Stimulated activated CD4-positive, alpha-beta T cell treated with anti-CD3 and anti-CD28 coated beads, Interleukin-2, amount 100 ng/mL, for 4 hours (primary cell): ENCODE data around the gene BNIP3.

Experiments used
- DNase-seq: peaks from one replicate; pipeline ENCODE4 v3.0.0-alpha.2; 2020; ENCODE audit warnings: low read depth

The BNIP3 gene

DNA sequence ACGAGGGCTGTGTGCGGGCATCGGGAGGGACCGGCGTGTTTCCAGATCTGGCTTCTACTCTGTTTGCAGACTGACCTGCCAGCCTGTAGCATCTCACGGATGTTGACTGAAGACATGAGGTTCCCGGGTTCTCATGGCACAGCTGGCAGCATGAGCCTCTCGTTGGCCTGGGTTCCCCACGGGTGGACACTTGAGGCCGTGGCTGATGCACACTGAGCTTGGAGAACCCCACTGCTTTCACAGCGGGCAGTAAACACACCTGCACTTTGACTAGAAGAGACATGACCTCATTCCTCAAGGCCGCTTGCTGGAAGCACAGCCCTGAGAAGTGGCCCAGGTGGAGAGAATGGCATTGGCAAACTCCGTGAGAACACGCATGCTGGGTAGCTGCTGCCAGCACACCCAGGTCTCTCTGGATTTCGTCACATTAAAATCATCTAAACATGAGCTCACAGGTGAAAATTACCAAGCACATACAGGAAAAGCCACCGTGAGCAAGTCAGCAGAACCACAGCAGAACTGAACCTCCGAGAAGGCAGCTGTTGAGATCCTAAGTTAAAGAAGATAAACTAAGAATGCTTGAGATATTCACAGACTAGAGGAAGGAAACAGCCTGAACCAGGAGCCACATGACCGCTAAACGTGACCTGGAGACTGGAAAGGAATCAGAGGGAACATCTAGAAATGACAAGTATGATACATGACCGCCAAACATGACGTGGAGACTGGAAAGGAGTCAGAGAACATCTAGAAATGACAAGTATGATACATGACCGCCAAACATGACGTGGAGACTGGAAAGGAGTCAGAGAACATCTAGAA is 32.5 kb downstream of the BNIP3 start:
- no peak for DNase-seq

DNA sequence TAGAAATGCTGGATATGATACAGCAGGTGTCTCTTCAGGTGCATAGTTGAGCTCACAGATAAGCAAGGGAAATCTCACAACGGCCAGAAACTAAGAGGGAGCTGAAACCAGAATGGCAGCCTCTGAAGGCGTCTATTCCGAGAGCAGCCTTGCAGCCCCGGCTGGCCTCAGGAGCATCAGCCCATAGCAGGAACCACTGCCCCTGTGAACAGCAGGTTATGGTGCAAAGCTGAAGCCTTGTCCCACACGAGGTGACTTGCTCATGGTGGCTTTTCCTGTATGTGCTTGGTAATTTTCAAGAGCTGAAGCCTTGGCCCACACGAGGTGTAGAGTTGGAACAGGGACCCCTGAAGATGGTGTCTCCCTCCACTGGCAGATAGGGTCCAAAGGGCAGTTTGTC is 33.2 kb downstream of the BNIP3 start:
- DNase-seq: no peak

DNA sequence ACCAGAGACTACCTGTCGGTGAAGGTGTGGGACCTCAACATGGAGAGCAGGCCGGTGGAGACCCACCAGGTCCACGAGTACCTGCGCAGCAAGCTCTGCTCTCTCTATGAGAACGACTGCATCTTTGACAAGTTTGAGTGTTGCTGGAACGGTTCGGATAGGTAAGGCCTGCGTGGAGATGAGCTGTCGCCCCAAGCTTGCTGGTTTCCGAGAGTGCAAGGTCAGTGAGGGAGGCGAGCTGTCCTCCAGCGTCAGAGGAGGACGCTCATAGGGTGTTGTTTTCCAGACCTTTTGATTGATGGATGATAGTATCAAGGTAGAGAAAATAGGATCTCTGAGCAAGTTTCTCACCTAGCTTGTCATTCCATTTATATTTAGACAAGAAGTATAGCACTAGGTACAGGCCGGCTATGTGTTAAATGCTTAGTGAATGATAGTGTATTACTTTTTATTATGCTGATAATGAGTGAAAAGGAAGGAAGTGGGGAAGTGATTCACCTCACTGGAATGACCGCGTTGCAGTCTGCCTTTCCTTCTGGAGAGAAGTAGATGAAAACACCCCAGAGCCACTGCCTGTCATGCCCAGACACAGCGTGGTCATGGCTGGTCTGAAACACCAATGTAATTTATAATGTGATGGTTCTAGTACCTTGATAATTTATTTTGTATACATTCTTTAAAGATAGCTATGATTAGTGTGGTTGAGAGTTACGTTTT is 33.9 kb downstream of the BNIP3 start:
- DNase-seq: no peak

DNA sequence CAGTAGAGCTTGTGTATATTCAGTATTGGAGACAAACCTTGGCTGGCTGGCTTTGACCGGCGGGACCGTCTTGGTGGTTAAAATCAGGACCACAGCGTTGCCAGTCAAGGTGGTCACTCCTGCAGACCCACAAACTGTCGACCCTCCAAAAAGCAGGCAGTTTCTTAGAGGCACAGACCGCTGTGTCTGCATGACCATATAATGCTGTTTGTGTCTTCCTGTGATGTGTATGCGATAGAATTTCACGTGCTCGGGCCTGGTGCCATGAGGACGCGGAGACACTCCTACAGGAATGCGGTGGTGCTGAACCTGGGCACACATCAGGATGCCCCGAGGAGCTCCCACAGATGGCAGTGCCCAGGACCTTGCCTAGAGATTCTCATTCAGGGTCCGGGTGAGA is 34.8 kb downstream of the BNIP3 start:
- DNase-seq: no peak

DNA sequence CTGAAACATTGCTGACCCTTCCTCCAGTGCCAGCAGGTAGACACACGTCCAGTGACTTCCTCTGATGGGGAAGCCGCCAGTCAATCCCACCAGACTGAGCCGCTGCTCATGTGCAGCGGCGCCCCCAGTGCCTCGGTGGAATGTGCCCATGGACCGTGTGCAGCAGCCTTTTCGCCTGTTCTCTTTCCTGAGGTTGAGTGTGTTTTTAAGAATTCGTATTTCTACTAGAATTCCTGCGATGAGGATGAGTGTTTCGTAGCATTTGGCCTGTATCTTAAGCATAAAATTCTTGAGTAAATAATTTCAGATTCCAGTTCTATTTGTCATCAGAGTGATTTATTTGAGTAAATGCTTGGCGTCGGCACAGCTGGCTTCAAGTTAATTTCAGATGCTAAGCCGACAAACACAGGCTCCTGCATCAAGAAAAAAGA is 35.4 kb downstream of the BNIP3 start:
- DNase-seq: no peak

DNA sequence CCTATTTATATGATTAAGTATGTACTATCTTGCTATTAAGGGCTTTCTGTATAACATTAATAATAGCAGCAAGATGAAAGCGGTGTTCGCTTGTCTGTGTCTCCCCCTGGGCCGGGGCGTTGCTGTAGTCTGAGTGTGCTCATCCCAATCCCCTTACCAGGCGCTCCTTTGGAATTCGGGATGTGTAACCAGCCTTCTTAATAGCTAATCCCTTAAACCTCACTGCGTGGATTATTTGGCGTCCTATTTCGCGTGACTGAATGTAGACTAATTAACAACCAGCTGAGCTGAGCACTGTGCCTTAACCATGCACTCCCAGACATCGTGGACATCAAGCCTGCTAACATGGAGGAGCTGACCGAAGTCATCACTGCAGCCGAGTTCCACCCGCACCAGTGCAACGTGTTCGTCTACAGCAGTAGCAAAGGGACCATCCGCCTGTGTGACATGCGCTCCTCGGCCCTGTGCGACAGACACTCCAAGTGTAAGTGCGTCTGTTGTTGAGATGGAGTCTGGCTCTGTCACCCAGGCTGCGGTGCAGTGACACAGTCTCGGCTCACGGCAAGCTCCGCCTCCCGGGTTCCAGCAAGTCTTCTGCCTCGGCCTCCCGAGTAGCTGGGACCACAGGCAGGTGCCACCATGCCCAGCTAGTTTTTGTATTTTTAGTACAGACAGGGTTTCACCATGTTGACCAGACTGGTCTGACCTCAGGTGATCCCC is 36.6 kb downstream of the BNIP3 start:
- no peak for DNase-seq

DNA sequence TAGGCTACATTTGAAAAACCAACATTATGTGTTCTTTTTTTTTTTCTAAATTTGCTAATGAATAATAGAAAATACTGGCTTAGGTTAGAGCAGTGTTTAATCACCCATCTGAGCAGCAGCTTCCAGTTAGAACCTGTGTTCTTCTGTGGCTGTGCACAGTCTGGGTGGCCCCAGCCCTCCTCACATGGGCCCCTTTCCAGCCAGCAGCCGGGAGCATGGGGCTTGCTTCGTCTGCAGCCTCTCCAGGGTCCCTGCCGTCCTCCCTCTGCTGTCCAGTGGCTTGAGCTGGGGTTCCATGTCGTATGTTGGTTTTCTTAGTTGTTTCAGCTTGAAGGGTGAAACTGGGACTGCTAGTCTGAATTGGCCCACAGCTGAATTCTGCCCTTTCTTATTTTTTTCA is 37.3 kb downstream of the BNIP3 start:
- DNase-seq: no peak

DNA sequence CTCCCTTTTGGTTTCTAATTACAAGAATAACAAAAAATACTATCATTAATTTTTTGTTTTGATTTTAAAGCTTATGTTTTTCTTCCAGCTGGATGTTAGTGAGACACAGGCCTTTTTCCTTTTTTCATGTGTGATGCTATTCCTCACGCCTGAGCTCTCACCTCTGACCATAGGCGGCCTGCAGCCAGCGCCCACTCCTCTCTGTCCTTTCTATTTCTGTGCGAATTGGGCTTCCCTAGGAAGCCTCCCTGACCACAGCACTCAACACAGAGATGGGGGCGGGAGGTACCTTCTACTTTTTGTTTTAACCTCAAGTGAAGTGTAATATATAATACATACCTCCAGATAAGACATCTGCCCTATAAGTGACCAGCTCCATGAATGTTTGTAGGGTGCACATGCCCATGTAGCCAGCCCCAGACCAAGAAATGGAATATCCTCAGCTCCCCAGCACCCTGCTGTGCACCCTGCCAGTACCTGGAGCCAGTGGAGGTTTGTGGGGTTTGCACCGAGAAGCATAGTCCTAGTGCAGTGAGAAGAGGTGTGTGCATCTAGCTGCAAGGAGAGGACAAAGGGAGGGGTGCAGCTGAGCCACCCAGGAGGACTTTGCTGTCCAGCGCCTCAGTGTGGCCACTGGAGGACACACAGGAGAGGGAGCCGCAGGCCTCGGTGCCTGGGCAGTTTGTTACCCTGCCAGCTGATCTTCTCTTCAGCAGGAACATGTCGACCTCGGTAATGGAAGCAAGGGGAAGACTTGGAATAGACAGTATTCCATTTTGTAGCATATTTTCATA is 38.5 kb downstream of the BNIP3 start:
- no peak for DNase-seq

DNA sequence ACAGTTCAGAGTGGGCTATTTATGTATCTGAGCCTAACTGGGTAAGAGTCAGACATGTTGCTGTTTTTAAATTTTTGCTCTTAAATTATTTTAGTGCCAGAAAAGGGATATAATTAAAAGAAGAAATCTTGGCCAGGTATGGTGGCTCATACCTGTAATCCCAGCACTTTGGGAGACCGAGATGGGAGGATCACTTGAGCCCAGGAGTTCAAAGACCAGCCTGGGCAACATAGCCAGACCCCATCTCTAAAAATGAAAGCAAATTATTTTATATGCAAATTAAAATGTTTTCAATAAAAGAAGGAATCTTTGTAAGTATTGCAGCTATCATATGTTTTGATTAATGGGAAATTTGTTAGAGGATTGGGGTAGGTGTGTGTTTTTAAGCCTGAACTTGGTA is 39.3 kb downstream of the BNIP3 start:
- no peak for DNase-seq

DNA sequence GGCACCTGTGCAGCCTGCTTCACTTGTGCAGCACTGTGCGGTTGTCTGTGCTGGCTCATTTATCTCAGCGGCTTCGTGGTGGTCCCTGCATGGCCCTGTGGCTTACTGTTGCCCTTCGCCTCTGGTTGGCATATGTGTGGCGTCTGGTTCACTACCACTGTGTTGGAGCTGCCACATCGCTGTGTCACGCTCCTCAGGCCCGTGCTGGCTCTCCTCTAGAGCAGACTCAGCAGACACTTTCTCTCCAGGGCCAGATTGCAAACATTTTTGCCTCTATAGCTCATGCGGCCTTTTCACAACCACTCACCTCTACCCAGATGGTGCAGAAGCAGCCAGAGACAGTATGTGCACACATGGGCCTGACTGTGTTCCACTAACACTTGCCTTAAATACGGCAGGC is 43.0 kb downstream of the BNIP3 start:
- no peak for DNase-seq

DNA sequence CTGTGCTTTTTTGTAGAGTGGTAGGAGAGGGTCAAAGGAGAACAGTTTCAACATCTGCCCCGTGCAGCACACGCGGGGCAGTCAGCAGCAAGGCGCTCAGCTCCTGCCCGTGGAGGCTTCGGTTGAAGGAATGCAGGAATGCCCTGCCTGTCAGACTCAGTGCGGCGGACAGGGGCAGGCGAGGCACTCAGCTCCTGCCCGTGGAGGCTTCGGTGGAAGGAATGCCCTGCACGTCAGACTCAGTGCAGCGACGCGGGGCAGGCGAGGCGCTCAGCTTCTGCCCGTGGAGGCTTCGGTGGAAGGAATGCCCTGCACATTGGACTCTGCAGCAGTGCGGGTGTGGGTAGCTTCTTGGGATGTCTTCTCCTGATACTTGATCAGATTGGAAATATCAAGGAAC is 43.9 kb downstream of the BNIP3 start:
- no peak for DNase-seq

DNA sequence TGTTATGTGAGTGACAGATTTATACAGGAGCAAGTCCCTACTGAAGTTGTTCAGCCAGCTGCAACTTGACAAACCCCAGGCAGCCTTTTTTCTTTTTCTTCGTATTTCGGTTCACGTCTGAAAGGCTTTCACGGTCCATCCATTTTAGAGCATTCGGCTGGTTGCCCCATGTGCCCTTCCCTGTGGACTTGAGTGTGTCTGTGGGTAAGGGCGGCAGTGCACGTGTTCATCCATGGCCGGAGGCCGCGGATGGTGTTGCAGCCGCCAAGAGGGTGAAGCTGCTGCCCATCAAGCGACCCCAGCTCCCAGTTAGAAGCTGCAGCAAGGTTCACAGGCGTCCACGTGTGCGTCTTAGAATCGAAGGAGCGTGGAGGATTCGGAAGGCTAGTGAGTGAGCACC is 45.0 kb downstream of the BNIP3 start:
- DNase-seq: no peak

DNA sequence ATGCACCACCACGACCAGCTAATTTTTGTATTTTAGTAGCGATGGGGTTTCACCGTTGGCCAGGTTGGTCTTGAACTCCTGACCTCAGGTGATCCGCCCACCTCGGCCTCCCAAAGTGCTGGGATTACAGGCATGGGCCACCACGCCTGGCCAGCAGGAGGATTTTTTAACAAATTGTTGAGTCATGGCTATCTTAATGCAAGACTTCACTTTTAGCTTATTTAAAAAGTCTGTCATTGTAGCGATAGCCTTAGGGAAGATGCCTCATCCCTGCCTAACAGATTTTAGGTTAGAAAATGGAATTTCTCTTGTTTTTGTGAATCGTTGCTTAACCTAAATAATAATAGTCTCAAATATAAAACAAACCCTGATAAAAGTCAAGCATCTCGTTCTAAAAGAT is 45.4 kb downstream of the BNIP3 start:
- no peak for DNase-seq

DNA sequence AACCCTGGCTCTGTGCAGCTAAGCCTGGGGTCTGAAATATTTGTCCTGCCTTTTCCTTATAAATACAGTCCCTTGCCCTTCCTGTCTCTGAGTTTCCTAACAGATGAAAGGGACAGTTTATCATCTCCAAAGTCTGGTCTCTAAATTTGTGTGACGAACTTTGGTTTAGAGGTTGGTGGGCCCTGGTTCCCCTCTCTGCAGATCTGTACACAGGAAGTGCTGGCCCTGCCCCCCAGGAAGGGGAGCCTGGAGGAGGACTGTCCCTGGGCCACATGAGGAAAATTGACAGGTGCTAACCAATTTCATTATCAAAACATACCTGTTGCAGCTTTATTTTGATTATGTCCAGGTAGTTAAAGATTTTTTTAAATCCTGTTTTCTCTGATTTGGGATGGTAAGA is 46.5 kb downstream of the BNIP3 start:
- no peak for DNase-seq

DNA sequence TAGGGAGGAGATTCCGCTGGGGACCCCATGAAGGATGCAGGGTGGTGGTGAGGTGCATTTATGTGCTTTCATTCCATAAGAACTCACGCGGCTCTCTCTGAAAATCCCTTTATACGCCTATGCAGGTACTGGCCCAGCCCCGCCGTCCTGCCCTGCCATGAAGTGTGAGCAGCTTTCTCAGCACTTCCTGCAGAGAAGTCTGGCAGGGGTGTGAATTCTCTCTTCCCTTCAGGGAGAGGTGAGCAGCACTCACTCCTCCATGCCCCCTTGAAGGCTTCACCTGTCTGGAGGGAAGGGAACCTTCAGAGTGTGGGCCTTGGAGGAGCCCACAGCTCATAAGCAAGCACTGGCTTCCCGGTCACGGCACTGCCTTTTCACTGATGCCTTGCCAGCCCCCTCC is 47.0 kb downstream of the BNIP3 start:
- DNase-seq: no peak

DNA sequence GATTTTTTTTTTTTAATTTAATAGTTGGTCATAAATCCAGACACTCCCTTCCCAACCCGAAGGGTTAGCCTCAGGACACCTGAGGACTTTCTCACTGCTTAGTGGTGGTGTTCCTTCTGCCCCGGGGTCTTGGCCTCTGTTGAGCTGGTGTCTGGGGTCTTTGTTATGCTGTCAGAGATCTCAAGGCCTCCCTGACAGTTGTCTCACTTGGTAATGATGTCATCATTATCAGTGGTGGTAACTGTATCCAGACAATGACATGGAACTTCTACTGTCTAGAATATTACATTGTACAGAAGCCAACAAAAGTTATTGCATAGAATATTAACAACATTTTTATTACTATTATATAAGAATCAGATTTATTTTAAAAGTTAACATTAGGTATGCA is 48.0 kb downstream of the BNIP3 start:
- DNase-seq: no peak

DNA sequence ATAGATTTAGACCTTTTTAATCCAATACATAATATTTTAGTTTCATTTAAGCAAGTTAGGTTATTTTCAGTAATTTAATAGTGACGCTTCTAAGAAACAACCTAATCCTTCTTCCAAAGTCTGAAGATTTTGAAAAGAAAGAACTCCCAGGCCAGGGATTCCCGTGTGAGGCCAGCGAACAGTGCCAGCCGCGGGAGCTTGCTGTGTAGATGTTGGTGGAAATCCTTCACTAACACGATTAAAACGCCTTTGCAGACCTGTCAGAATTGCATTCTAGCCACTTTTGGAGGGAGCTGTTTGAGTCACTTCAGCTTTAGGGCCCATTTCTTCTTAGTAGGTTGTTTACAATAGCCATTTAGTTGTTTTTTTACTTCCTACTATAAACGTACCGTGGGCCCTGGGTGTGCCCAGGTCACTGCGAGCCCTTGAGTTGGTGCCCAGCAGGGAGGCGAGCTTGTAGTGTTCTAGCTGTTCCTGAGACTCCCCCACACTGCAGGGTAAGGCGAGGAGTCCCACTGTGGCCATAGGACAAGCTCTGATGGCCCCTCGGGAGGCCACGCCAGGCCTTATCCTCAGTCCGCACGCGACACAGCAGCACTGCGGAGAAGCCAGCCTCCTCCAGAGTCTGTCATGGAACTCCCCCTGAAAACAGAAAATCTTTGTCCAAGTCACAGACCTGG is 48.6 kb downstream of the BNIP3 start:
- DNase-seq: no peak

DNA sequence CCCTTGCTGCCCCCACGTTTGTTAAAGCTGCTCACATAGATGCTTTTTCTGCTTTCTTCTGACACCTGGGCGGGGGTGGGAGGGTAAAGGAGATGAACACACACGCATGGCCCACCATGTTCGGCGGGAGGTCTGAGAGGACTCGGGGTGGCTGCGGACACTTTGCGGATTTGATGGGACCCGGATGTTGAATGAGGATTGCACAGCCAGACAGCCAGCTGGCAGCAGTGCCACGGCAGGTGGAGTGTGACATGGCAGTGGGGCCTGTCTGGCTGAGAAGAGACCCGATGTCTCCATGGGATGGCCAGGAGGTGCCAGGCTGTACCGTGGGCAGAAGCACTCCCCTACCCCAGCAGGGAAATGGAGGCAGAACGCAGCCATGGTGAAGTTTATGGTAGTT is 49.7 kb downstream of the BNIP3 start:
- DNase-seq: no peak

DNA sequence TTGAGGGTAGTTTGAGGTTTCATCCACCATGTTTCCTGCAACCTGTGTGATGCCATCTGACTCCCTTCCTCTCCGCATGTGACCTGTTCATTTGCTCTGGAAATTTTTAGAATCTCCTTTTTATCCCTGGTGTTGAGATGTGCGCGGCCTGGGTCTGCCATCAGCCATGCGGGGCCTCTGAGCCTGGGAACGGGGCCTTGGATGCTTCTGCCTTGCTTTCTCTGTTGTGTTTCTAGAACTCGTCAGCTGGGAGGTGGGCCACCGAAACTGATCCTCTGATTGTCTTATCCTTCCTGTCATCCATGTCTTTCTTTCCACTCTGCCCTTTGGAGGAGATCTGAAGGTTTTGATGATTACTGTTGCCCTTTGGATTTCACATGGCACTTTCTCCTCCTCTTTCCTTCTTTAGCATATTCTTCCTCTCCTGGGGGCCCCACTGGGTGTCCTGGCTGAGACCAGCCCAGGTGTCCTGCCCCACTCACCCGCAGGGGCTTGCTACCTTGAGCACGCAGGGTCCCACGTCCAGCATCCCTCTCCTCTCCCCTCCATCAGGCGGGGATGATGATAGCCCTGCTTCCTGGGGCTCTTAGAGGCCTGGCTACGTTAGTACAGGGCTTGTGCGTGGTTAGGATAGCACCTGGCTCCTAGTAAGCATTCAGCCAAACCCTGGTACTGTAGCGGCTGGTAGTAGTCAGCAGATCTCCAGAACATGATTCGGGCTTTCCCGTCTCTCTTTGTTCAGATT is 51.0 kb downstream of the BNIP3 start:
- DNase-seq: no peak

DNA sequence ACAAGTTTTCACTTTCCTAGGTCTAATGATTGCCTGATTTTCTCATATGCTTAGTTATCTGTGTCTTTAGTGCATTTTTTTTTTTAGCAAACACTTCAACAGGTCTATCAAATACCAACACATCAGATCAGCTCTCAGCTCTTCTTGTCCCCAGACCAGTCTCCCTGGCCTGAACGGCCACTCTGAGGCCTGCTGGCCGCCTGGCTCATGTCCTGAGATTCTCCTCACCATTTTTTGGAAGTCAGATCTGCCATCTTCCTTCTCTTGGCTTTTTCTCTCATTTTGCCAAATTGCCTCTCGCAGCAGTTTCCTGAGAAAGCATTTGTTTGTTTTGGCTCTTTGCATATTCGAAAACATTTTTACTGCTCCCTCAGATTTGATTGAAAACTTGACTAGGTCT is 51.6 kb downstream of the BNIP3 start:
- no peak for DNase-seq
